Ovary (tissue), 3 donors: Measurements from ENCODE around the gene PCNT.

Experiments
- CTCF ChIP-seq, 3 donors: fragments of 450-650 bp in 2 of 3; fragments of 200-600 bp in 1 of 3; IDR thresholded peaks; one replicate each; pipeline versions ENCODE4 v1.5.1 to v1.8.0; 2016 to 2022; ENCODE audit warnings: antibody characterized with exemption in 3 of 3, mild to moderate bottlenecking in 1 of 3
- EP300 ChIP-seq: sonication (generic); formaldehyde crosslinking; IDR thresholded peaks from one replicate; pipeline ENCODE4 v1.6.1; 2017; ENCODE audit warnings: antibody characterized with exemption
- POLR2A ChIP-seq: fragments of 450-650 bp; IDR thresholded peaks from one replicate; pipeline ENCODE4 v1.6.1; 2017; ENCODE audit warnings: antibody characterized with exemption, mild to moderate bottlenecking, moderate library complexity
- donor health status: DM: no; HTN: no; CAD: no.

- TF ChIP-seq CTCF (IDR thresholded peaks at IDR 0.05) = no peak
- no peak for TF ChIP-seq POLR2A
- TF ChIP-seq EP300 = no peak
Measured at GRCh38 chr21:46437096-46437498, 113.1 kb downstream of the PCNT start.
